Measurements from ENCODE around the gene TMEM129.

- TF ChIP-seq CTCF (conservative IDR thresholded peaks at IDR 0.05; ENCODE audit: low read depth in 2 of 2) = no peak
- TF ChIP-seq REST (IDR thresholded peaks at IDR 0.05; ENCODE audit: unreplicated experiment) = no peak
- no peak for TF ChIP-seq EZH2phosphoT487 (IDR thresholded peaks at IDR 0.05; ENCODE audit: unreplicated experiment)
- TF ChIP-seq CREB1 (CRISPR knock-in tag; IDR thresholded peaks at IDR 0.05; ENCODE audit: low read depth) = no peak
- TF ChIP-seq EZH2 (IDR thresholded peaks at IDR 0.05; ENCODE audit: low read depth, unreplicated experiment) = no peak
- TF ChIP-seq ETS1 (IDR thresholded peaks at IDR 0.05) = no peak
- TF ChIP-seq NANOG (IDR thresholded peaks at IDR 0.05; ENCODE audit: borderline replicate concordance) = no peak
- TF ChIP-seq POLR2AphosphoS5 (IDR thresholded peaks at IDR 0.05; ENCODE audit: low read depth) = no peak
These were observed 28.2 kb upstream of the TMEM129 start for GRCh38 chr4:1749370-1749769.

Data from GM23338 (cell line).